ENCODE results near the gene DOK7. TPM values are rescaled to one million over a fixed set of nuclear protein-coding genes. Genes with fewer than 3 reads are reported as not detected.

Gene DOK7
- polyA plus RNA-seq, 4 donors = 1.6 to 3.5 (median 2.6) TPM

DNA sequence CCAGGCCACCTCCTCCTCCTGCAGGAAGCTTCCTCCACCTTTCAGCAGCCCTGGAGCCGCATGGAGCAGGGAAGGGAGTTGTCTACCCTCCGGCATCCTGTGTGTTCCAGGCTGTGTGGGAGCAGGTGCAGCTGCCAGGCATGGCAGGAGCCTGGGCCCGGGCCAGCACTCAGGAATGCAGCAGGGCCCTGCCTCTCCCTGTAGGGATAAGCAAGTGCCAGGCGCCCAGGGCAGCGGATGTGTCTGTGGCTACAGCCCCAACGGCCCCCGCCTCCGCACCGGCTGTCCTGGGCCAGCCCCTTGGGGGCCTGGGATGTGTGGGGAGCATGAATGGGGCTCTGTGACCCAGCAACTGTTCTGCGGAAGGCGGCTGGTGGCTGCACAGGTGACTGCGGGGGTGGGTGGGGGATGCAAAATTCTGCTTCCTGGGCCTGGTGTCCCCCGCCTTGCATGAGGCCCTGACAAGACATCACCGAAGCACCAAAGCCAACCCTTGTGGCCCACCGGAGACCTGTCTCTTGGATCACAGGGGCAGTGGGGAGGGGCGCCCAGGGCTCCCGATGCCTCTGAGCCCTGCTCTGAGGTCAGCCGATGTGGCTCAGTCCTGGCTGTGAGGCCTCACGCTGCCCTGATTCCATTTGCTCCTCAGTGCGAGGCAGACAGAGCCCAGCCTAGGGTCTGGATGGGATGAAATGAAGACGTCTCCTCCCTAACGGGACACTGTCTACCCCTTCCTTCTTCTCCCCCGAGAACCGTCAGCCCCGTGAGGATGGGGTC, 1.4 kb upstream of the DOK7 start:
- no peak for DNase-seq (ENCODE audit: low read depth in 4 of 4, low spot score in 3 of 4)

GRCh38 chr4:3462321-3462789, 751 bp upstream of the DOK7 start:
- no peak for DNase-seq (ENCODE audit: low read depth in 4 of 4, low spot score in 3 of 4)

GRCh38 chr4:3463556-3464348, 646 bp downstream of the DOK7 start:
- DNase-seq (ENCODE audit: low read depth in 4 of 4, low spot score in 3 of 4) = no peak

DNA sequence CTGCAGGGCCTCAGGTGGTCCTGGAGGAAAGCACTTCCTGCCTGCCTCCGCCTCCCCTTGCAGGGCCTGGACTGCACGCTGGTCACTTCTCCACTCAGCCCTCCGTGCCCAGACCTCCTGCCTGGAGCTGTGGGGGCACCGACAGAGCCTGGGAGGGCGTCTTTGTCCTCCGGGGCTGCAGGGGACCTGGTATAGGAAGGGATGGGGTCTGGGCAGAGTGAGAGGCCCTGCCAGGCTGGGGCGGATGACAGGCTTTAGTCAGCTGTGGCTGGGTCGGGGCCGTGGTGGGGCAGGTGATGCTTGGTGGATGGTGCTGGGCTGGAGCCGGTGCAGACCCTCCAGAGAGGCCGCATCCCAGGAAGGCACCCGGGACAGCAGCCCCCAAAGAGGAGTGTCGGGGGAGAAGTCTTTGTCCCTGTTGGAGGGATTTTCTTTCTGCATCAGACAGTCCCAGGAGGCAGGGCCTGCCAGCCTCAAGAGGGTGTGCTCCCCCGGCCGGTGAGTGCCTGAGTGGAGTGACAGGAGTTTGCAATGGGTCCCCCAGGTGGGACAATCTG, 1.3 kb downstream of the DOK7 start:
- DNase-seq (ENCODE audit: low read depth in 4 of 4, low spot score in 3 of 4) = no peak

GRCh38 chr4:3464911-3465697, 2.0 kb downstream of the DOK7 start:
- no peak for DNase-seq (ENCODE audit: low read depth in 4 of 4, low spot score in 3 of 4)

- no peak for DNase-seq (ENCODE audit: low read depth in 4 of 4, low spot score in 3 of 4)
Observed at GRCh38 chr4:3465698-3466671, 2.9 kb downstream of the DOK7 start.

DNA sequence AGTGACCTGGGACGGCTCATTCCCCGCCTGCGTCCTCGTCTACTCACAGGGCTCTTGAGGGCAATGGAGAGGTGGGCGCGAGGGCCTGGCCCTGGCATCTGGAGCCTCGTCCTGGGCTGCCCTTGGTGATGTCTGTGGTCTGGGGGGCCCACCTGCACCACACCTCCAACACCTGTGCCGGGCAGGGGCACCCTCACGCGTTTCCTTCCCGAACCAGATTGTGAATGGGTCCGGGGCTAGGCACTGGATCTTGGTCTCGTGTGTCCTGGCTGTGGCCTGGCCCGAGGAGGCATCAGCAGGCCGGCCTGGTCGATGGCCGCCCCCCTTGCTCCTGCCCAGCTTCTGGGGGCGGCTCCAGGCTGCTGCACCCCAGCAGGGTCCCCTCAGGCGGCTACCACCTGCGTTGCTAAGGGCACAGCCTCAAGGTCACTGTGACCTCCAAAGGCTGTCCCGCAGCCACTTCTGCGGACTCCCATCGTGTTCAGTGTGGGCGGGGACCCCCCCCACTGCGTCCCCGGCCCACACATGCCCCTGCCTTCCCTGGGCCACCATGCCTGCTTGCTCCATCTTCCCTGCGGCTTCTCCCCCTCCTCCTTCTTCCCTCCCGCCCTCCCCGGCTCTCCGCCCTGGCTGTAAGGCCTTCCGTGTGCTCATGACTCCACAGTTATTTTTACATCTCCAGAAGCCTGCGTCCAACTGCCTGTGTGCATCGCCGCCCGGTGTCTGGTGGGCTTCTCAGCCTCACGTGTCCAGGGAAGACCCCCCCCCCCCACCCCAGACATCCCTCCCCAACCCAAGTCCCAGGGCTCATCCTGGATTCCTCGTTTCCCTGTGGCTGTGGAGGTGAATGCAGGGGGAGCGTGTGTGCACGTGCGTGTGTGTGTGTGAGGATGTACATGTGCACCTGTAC, 3.8 kb downstream of the DOK7 start:
- DNase-seq (ENCODE audit: low read depth in 4 of 4, low spot score in 3 of 4) = no peak

DNA sequence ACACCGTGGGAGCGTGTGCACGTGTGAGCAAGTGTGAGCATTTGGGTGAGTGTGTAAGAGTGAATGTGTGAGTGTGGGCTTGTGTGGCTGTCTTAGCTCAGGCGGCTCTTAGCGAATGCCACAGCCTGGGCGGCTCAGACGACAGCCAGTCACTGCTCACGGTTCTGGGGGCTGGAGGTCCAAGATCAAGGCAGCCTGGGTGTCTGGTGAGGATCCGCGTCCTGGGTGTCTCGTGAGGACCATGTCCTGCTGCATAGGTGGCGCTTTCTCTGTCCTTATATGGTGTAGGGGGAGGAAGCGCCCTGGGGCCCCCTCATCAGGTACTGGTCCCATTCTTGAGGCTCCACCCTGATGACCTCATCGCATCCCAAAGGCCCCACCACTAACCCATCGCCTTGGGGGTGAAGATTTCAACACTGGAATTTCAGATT, 4.5 kb downstream of the DOK7 start:
- no peak for DNase-seq (ENCODE audit: low read depth in 4 of 4, low spot score in 3 of 4)

- DNase-seq (ENCODE audit: low read depth in 4 of 4, low spot score in 3 of 4) = no peak
Observed at GRCh38 chr4:3468154-3468553, 5.0 kb downstream of the DOK7 start.

GRCh38 chr4:3468804-3469203, 5.7 kb downstream of the DOK7 start:
- DNase-seq (ENCODE audit: low read depth in 4 of 4, low spot score in 3 of 4) = no peak

DNA sequence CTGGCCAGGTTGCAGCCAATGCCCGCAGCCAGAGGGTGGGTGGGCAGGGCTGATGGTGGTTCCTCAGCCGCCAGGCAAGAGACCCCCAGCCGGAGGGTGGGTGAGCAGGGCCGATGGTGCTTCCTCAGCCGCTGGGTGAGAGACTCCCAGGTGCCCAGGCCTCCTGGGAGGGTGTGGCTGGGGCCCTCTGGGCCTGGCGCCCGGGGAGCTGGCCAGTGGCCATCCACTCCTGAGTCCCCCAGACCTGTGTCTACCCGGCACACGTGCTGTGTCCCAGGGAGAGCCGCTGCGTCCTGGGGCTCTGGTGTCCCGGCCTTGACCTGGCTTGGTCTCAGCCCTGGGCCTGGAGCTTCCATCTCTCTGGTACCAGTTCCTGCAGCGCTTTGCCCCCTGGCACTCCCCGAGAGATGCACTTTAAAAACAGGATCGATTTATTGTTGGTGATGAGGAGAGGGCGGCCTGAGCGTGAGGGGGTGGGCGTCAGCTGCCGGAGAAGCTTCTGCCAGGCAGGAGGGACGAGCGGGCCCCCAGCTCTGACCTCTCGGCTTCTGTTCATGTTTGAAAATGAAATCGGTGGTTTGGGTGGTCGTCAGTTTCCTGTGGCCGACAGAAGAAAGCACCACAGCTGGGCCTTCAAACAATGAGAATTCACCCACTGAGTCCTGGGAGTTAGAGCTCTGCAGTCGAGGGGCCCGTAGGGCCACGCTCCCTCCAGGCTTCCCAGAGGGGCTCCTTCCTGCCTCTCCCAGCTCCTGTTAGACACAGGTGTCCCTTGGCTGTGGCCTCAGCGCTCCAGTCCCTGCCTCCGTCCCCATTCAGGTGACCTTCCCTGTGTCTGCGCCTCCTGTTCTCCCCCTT, 6.5 kb downstream of the DOK7 start:
- DNase-seq (ENCODE audit: low read depth in 4 of 4, low spot score in 3 of 4) = no peak

DNA sequence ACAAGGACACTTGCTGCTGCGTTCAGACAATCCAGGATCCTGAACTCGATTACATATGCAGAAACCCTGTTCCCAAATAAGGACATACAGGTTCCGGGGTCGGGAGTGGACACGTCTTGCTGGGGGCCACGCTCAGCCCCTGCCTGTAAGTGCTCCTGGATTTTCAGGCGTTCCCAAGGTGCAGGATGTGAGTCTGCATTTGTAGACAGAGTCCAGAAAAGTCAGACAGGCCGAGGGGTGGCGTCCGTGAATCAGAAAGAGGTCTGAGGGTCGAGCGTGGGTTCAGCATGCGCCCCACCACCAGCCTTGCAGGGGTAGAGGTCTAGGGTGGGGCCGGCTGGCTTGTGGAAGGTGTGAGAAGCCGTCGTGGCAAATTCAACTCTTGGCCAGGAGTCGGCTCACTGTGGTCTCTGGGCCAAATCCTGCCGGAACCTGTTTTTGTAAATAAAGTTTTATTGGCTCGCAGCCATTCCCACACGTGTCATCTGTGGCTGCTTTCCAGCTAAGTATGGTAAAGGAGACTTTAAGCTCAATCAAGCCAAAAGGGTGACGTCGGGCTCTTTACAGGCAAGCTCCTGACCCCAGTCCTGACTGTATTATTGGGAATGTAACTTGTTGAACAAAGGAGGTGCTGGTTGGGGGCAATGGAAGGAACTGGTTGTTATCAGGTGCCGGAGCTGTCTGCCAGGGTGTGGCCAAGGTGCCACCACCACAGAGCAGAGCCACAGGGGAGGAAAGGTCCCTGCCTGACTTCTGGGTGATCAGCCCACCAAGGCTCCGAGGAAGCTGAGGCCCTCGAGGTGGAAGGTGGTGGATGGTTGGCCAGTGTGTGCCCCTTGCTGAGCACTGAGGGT, 7.4 kb downstream of the DOK7 start:
- DNase-seq (ENCODE audit: low read depth in 4 of 4, low spot score in 3 of 4) = no peak

DNA sequence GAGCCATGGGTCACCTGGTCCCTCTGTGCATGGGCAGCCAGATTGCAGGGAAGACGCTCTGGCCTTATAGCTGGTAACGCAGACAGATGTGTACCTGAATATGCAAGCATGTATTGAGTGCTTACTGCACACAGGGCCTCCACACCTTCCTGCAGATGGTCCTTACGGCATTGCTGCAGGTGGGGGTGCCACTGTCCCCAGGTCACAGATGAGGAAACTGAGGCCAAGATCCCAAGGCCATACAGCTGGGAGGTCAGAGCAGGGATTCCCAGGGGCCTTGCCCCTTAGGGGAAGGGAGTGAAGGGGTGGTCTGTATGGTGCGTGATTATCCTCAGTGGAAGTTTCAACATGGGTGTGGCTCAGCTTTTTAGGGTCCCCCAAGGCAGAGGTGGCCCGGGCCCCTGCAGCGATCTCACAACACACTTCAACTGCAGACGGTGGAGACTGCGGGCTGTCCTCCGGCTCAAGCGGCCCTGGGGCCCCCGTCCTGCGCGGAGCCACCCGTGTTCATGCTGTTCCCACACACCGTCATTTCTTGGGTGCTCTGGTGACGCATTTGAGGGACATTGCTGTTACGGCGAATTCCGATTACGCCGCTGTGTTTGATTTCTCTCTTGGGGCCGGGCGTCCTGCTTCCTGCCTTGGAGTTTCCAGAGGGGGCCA, 8.1 kb downstream of the DOK7 start:
- no peak for DNase-seq (ENCODE audit: low read depth in 4 of 4, low spot score in 3 of 4)

DNA sequence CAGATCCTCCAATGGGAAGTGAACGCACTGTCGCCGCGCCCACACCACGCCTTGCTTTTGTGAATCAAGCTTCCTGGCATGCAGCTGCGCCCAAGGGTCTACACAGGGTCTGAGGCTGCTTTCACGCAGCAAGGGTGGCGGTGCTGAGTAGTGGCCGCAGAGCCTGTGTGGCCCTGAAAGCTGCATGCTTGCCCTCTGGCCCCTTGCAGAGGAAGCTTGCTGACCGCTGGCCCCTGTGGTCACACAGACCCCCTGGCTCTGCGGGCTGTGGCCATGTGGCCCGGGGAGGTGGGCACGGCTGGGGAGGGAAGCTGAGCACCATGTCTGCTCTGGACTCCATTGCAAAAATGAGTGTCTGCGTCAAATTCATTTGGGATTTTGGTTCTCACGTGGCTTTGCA, 8.8 kb downstream of the DOK7 start:
- DNase-seq (ENCODE audit: low read depth in 4 of 4, low spot score in 3 of 4) = no peak

GRCh38 chr4:3472411-3473141, 9.5 kb downstream of the DOK7 start:
- DNase-seq (ENCODE audit: low read depth in 4 of 4, low spot score in 3 of 4) = no peak
